ENCODE data around the gene MFAP2.

MFAP2 gene

GRCh38 chr1:16999863-17000262, 19.4 kb upstream of the MFAP2 start:
- H3K4me3 ChIP-seq (ENCODE audit: low read depth, low read length), result no peak overlapping the region
- no peak for TF ChIP-seq CTCF (IDR thresholded peaks at IDR 0.05; ENCODE audit: control insufficient read depth, extremely low read depth, insufficient read depth)
- no peak for DNase-seq (ENCODE audit: low read depth)

GRCh38 chr1:16998589-16998988, 18.2 kb upstream of the MFAP2 start:
- DNase-seq (ENCODE audit: low read depth), result no peak
- H3K4me3 ChIP-seq (ENCODE audit: low read depth, low read length), result no peak overlapping the region
- TF ChIP-seq CTCF (IDR thresholded peaks at IDR 0.05; ENCODE audit: control insufficient read depth, extremely low read depth, insufficient read depth), result no peak

- H3K4me3 ChIP-seq (ENCODE audit: low read depth, low read length), result no peak overlapping the region
- no peak for TF ChIP-seq CTCF (IDR thresholded peaks at IDR 0.05; ENCODE audit: control insufficient read depth, extremely low read depth, insufficient read depth)
- no peak for DNase-seq (ENCODE audit: low read depth)
These were observed 16.4 kb upstream of the MFAP2 start for GRCh38 chr1:16996845-16997244.

GRCh38 chr1:16993521-16994038, 13.2 kb upstream of the MFAP2 start:
- TF ChIP-seq CTCF (IDR thresholded peaks at IDR 0.05; ENCODE audit: control insufficient read depth, extremely low read depth, insufficient read depth), result no peak
- DNase-seq (ENCODE audit: low read depth), result no peak
- no peak overlapping the region for H3K4me3 ChIP-seq (ENCODE audit: low read depth, low read length)

- no peak overlapping the region for H3K4me3 ChIP-seq (ENCODE audit: low read depth, low read length)
- DNase-seq (ENCODE audit: low read depth), result no peak
- no peak for TF ChIP-seq CTCF (IDR thresholded peaks at IDR 0.05; ENCODE audit: control insufficient read depth, extremely low read depth, insufficient read depth)
These were observed 12.3 kb upstream of the MFAP2 start for GRCh38 chr1:16992675-16993074.

- DNase-seq (ENCODE audit: low read depth), result no peak
- no peak overlapping the region for H3K4me3 ChIP-seq (ENCODE audit: low read depth, low read length)
- no peak for TF ChIP-seq CTCF (IDR thresholded peaks at IDR 0.05; ENCODE audit: control insufficient read depth, extremely low read depth, insufficient read depth)
These were observed 11.7 kb upstream of the MFAP2 start for GRCh38 chr1:16992102-16992501.

- no peak for DNase-seq (ENCODE audit: low read depth)
- no peak for TF ChIP-seq CTCF (IDR thresholded peaks at IDR 0.05; ENCODE audit: control insufficient read depth, extremely low read depth, insufficient read depth)
- H3K4me3 ChIP-seq (ENCODE audit: low read depth, low read length), result no peak overlapping the region
These were observed 11.2 kb upstream of the MFAP2 start for GRCh38 chr1:16991571-16991970.
